H1 (cell line): ENCODE data around the gene SLC39A9. TPM values are rescaled to one million over a fixed set of nuclear protein-coding genes. Genes with fewer than 3 reads are reported as not detected.

Experiments
- NANOG ChIP-seq: IDR thresholded peaks from 2 replicates; pipeline ENCODE4 v1.6.1; 2011; ENCODE audit warnings: low read length, low read depth, mild to moderate bottlenecking, inconsistent platforms; ENCODE audit not compliant: insufficient read depth, poor library complexity, severe bottlenecking
- polyA plus RNA-seq, 7 experiments: library from polyadenylated mRNA; depleted of rRNA in 3 of 7; stranded (reverse) in 5 of 7; unstranded in 2 of 7; fragments of >200 nt in 5 of 7; fragments of 200-250 nt in 2 of 7; gene quantifications; 1 replicate in 5 of 7; 2 replicates in 1 of 7; 4 replicates in 1 of 7; pipeline versions ENCODE4 v1.2.1 to v1.2.3, GENCODE V29; 2011 to 2013; ENCODE audit warnings: missing spikeins in 2 of 7, mixed read lengths in 2 of 7
- total RNA-seq: library from RNA; stranded (reverse); fragmentation: NEBNext Ultra II Directional; extraction: Animal tissue kit (Norgen Biotek cat#: 25700); gene quantifications from 2 replicates; pipeline ENCODE4 v1.2.1, GENCODE V29; 2021

The SLC39A9 gene
- total and polyA plus RNA-seq, 2 of the 8 experiments (the other 6 are each of a cell fraction or from before 2014, with no cell fraction given): 31.0 to 44.2 TPM

- no peak for TF ChIP-seq NANOG
- TF ChIP-seq, all 59 proteins: peak for 0
Measured at GRCh38 chr14:69493038-69493437, 94.5 kb downstream of the SLC39A9 start (continued).
